Kidney epithelial cell (primary cell): ENCODE data around the gene NUP205. TPM values are rescaled to one million over a fixed set of nuclear protein-coding genes. Genes with fewer than 3 reads are reported as not detected.

ENCODE experiments used
- DNase-seq: peaks from one replicate; pipeline ENCODE4 v3.0.0-alpha.2; 2010; ENCODE audit warnings: low read depth
- H3K27me3 ChIP-seq: 2 replicates; pipeline ENCODE4 v1.6.0; 2011; ENCODE audit warnings: low read length; ENCODE audit not compliant: control insufficient read depth, insufficient read depth
- H3K36me3 ChIP-seq: 2 replicates; pipeline ENCODE4 v1.5.1; 2011; ENCODE audit warnings: low read length; ENCODE audit not compliant: control insufficient read depth, insufficient read depth
- H3K4me3 ChIP-seq: 2 replicates; pipeline ENCODE4 v1.5.1; 2011; ENCODE audit warnings: low read depth, mild to moderate bottlenecking, control low read depth, low read length
- total RNA-seq: library from RNA; depleted of rRNA; stranded (reverse); fragments of >200 nt; gene quantifications from 2 replicates; pipeline ENCODE4 v1.2.3, GENCODE V29; 2015
- TF ChIP-seq, protein P1 (sequence below): IDR thresholded peaks from 2 replicates; pipeline ENCODE4 v1.5.1; 2011; ENCODE audit warnings: mild to moderate bottlenecking, moderate library complexity, low read length, control low read depth, inconsistent platforms; ENCODE audit not compliant: insufficient read depth, poor library complexity, severe bottlenecking

NUP205 gene, protein sequence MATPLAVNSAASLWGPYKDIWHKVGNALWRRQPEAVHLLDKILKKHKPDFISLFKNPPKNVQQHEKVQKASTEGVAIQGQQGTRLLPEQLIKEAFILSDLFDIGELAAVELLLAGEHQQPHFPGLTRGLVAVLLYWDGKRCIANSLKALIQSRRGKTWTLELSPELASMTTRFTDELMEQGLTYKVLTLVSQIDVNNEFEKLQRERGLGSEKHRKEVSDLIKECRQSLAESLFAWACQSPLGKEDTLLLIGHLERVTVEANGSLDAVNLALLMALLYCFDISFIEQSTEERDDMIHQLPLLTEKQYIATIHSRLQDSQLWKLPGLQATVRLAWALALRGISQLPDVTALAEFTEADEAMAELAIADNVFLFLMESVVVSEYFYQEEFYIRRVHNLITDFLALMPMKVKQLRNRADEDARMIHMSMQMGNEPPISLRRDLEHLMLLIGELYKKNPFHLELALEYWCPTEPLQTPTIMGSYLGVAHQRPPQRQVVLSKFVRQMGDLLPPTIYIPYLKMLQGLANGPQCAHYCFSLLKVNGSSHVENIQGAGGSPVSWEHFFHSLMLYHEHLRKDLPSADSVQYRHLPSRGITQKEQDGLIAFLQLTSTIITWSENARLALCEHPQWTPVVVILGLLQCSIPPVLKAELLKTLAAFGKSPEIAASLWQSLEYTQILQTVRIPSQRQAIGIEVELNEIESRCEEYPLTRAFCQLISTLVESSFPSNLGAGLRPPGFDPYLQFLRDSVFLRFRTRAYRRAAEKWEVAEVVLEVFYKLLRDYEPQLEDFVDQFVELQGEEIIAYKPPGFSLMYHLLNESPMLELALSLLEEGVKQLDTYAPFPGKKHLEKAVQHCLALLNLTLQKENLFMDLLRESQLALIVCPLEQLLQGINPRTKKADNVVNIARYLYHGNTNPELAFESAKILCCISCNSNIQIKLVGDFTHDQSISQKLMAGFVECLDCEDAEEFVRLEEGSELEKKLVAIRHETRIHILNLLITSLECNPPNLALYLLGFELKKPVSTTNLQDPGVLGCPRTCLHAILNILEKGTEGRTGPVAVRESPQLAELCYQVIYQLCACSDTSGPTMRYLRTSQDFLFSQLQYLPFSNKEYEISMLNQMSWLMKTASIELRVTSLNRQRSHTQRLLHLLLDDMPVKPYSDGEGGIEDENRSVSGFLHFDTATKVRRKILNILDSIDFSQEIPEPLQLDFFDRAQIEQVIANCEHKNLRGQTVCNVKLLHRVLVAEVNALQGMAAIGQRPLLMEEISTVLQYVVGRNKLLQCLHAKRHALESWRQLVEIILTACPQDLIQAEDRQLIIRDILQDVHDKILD (N-terminal part only)
- total RNA-seq, result 58.1 and 64.0 TPM in 2 replicates

DNA sequence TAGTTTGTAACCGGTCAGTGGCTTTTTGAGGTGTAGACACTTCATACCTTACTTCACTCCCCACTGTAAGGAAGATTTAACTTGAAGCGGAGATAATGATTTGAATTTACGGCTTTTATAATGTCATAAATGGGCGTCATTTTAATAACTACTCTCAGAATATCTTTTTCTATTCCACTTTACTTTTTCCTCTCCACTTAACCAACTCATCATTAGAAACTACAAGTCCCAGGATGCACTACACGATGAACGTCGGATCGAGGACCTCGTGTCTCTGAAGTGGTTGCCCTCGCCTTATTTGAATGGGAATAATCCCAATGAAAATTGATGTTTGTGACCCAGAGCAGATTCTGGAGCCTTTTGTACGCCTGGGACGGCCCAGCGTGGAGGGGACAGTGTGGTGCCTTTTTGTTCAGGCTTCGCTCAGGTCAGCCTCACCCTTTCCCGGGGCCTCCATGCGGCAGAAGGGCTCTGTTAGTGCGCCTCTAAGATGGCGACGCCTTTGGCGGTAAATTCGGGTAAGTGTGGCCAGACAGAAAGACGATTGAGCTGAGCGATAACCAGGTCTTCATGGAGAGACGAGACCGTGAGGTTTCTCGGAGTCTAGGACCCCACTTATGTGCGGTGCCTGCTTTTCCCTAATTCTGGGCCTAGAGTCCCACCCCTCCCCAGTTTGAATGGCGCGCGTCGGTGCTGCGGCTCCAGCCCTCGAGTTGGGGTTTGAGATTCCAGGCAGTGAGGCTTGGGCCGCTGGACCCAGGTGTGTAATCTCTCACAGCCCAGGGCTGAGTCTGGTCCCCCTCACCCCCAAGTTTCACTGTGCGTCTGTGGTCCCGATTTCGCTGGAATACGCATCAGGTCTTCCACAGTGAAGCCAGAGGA, at the start of gene NUP205:
NUP205 (plus strand) TSS at position 463 of the 882 bp plus-strand sequence; CDS start at position 491, 28 bp downstream.
- Histone ChIP-seq H3K4me3 (peak within 1 kb of the TSS; percentile 73), H3K36me3 (no peaks in the 10 kb centered on the region), H3K27me3 (no peaks in the 10 kb centered on the region)
- DNase-seq, result peak; percentile 50
- TF ChIP-seq, protein P1, sequence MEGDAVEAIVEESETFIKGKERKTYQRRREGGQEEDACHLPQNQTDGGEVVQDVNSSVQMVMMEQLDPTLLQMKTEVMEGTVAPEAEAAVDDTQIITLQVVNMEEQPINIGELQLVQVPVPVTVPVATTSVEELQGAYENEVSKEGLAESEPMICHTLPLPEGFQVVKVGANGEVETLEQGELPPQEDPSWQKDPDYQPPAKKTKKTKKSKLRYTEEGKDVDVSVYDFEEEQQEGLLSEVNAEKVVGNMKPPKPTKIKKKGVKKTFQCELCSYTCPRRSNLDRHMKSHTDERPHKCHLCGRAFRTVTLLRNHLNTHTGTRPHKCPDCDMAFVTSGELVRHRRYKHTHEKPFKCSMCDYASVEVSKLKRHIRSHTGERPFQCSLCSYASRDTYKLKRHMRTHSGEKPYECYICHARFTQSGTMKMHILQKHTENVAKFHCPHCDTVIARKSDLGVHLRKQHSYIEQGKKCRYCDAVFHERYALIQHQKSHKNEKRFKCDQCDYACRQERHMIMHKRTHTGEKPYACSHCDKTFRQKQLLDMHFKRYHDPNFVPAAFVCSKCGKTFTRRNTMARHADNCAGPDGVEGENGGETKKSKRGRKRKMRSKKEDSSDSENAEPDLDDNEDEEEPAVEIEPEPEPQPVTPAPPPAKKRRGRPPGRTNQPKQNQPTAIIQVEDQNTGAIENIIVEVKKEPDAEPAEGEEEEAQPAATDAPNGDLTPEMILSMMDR, result no peak

DNA sequence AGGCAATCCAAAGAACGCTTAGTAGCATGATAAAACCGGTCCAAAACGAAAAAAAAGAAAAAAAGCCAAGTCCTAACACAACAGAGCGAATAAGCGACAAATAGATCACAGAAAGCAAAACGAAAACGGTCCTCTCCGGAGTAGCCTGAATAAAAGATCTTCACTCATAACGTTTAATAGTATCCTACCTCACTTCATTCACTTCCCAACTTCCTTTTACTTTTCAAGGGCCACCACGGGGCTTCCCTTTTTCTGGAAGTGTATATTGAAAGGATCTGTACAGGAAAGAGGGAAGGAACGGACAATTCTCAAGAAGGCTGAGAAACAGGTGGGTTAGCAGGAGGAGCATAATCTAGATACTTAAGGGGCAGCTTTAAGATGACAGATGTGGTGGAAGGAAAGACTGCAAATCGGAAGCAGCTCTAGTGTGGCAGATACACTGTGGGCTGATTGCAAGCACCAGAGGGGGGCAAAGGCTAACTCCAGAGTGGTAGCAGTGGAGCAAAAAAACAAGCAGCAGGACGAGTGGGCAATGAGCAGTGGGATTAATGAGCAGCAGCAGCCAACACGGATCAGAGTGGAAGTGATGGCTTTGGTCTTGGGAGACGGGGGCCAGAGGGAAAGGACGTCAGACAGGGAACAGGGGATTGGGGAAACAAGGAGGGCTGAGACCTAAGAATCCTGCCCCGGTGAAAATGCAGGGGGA, 48.7 kb upstream of the NUP205 start:
- no peaks in the 10 kb centered on the region for H3K36me3 ChIP-seq
- no peak for DNase-seq
- TF ChIP-seq, protein P1, result no peak

DNA sequence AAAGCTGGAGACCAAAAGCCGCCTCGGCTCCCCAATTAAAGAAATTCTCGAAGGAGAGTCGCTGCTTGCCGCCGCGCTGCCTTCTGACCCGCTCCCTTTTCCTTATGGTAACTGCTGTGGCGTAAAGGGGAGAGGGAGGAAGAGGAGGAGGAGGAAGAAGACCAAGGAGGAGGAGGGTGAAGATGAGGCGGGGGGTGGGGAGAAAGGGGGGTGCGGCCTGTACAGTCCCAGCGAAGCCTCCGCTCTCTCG, 48.2 kb upstream of the NUP205 start:
- no peak for DNase-seq
- Histone ChIP-seq H3K27me3 (no peaks in the 10 kb centered on the region), H3K4me3 (peak overlapping the region; percentile 87), H3K36me3 (no peaks in the 10 kb centered on the region)
- TF ChIP-seq, protein P1, result no peak

More for the DNA sequence above, 48.7 kb upstream of the NUP205 start:
- peak overlapping the region; percentile 87 for H3K4me3 ChIP-seq
- H3K27me3 ChIP-seq, result no peaks in the 10 kb centered on the region

DNA sequence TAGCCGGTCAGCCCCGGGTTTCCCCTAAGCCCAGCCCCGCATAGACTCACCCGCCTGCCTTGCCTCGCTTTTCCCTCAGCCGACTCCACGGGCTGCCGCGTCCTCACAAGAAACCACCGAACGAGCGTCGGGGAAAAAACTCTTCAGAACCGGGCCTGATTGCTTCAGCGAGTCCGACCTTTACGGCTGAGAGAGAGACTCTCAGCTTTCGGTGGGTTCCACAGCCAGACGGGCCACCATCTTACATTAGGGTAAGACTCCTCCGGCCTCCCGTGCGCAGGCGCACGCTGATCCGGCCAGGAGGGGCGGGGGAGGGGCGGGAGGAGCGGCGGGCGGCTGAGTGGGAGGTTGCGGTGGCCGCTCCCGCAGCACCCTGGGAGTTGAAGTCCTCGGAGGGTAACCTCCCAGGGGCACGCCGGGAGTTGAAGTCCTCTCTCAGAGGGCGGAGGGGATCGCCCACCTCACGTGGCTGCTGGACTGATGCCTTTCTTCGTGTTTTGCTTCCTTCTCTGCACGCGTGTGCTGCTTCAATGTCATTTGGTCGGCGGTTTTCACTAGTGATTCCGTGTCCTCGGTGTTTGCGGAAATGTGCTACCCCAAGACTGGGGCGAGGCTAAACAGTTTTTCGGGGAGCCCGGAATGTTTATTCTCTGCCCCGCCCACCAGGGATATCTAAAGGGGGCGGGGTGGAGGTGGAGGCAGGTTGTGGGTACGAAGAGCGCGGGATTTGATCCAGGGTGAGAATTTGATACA, 47.7 kb upstream of the NUP205 start, which contains the start of gene CNOT4:
CNOT4 (minus strand) TSS at position 264 of the 753 bp plus-strand sequence. CDS start 71,771 bp downstream, outside the sequence.
- DNase-seq, result peak; percentile 90
- TF ChIP-seq, protein P1, result no peak
- H3K4me3 ChIP-seq, result peak within 1 kb of the TSS; percentile 87
- no peaks in the 10 kb centered on the region for H3K36me3 ChIP-seq
- H3K27me3 ChIP-seq, result no peaks in the 10 kb centered on the region
